Stimulated activated naive CD4-positive, alpha-beta T cell treated with Interleukin-2 at 50 U/mL for 16 hours (primary cell): ENCODE results near the gene PRKX.
"Not testable (repeated sequence)": the region's sequence is repeated elsewhere in the genome, so short reads cannot be mapped to it uniquely, and the experiment has no call there.

Source experiments
- DNase-seq: peaks from one replicate; lab custom pipeline; 2025; lab: John Stamatoyannopoulos, UW

Gene PRKX

GRCh38 chrX:3713225-3713936, at the start of gene PRKX:
Gene PRKX (minus strand): TSS chrX:3713649. CDS start chrX:3713253, 396 bp downstream.
- peak; percentile 59 for DNase-seq

DNA sequence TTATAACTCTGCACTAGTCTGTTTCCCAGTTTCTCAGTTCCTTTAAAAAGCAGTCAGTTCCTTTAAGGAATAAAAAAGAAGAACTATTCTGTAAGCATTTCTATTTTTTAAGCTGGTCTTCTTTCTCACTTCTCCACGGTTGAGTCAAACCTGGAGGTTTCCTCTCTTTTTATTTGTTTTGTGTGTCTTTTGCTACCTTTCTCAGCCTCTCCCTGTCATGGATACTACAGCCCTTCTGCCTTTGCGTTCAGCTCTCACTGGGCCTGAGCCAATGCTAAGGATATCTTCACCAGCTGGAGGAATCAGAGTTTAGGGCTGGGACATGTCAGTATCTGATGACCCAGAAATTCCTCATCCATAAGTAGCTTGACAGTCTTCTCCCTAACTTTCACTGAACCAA, 49.7 kb upstream of the PRKX start:
- DNase-seq, result no peak

DNA sequence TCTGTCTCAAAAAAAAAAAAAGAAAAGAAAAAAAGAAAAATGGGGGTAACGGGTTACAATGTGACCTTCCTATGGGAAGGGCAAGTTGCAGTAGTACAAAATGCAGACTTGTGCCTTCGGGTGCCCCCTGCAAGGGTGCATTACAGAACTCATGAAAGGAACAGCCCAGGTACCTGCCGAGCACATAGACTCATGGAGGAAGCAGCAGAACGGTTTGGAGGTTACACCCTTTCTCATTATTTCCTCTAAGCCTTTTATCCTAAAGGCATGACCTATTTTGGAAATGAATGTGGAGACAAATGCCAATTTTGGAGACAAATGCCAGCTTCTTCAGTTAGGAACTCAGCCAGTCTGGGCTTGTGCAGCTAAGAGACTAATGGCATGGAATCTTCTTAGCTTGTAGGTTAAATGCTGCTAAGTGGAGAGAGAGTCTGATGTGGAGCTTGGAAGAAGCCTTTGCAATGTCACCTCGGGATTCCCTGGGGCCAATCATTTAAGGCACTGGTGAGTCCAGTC, 44.1 kb upstream of the PRKX start:
- DNase-seq, result no peak

- DNase-seq, result no peak
These were observed 34.7 kb upstream of the PRKX start for GRCh38 chrX:3748052-3748559.

- DNase-seq, result peak; percentile 1
These were observed 30.5 kb upstream of the PRKX start for GRCh38 chrX:3743801-3744439.

DNA sequence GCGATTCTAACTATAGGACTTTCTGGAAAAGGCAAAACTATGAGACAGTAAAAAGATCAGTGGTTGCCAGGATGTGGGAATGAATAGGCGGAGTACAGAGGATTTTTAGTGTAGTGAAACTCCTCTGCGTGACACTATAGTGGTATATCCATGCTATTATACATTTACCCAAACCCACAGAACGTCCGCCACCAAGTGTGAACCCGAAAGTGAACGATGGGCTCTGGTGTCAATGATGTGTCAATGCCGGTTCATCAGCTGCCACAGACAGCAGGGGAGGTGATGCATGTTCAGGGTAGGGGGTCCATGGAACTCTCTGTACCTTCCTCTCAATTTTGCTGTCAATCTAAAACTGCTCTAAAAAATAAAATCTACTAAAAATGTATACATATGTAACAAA, 27.5 kb upstream of the PRKX start:
- DNase-seq, result not testable (repeated sequence)

DNA sequence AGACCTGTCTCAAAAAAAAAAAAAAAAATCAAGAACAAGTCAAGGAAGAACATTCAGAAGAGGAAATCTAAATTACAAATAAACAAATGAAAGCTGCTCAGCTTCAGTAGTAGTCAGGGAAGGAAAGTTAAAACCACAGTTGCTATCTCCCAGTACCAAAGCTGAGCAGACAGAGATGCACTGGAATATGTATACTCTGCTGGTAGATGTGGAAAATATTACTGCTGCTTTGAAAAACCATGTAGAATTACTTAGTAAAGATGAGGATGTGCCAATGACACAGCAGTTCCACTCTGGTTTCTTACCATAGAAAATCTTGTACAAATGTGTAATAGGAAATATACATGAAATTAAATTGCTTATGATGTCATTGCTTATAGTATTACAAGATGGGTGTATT, 25.1 kb upstream of the PRKX start:
- DNase-seq, result no peak

- not testable (repeated sequence) for DNase-seq
These were observed 23.1 kb upstream of the PRKX start for GRCh38 chrX:3736536-3736935.

- not testable (repeated sequence) for DNase-seq
These were observed 22.4 kb upstream of the PRKX start for GRCh38 chrX:3735891-3736290.

GRCh38 chrX:3734456-3734855, 21.0 kb upstream of the PRKX start:
- DNase-seq, result not testable (repeated sequence)

DNA sequence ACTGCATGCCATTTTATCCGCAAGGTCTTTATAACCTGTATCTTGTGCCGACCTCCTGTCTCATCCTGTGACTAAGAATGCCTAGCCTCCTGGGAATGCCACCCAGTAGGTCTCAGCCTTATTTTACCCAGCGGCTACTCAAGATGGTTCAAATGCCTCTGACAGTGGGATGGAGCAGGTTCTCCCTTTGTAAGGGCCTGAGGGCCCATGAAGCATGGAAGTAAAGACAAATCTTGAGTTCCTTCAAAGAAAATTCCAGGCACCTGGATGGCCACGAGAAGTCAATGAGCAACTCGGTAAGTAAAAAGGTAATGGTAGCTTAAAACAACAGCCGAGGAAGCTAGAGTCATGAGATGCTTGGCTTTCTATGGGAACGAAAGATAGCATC, 19.6 kb upstream of the PRKX start:
- no peak for DNase-seq

DNA sequence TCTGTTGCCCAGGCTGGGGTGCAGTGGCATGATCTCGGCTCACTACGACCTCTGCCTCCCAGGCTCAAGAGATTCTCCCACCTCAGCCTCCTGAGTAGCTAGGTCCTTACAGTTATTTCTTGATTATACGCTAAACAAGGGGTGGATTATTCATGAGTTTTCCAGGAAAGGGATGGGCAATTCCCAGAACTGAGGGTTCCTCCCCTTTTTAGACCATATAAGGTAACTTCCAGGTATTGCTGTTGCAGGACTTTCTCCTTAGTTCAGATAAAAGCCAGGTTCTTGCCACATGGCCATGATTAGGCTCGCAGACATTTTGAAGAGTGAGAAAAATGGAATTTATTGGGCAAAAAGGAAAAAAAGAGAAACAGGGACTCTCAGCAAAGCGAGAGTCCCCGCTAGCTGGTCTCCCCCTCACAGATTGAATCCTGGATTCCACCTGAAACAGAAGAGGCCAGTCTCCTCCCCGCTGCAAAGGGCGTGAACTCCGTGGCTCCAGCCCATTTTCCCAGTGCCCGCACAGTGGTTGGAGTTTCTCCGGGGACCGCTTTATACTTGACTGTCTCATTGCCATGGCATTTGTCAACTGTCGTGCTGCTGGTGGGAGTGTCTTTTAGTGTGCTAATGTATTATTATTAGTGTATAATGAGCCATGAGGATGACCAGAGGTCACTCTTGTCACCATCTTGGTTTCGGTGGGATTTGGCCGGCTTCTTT, 19.0 kb upstream of the PRKX start:
- not testable (repeated sequence) for DNase-seq

DNA sequence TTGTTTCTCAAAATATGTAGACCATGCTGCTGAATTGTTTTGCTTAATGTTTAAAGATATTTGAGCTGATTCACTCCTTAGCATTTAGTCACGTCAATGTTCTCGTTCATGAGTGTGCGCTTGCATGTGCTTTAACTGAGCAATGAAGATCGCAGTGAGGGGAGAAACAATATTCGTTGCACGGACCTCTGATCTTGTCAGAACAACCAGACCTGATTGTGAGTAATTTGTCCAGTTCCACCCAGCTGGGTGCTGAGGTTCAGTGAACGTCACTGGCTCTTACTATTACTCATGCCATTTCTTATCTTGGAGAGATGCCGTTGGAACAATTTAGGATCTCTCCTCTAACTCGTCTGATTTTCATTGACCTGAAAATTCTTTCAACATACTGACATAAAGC, 15.0 kb upstream of the PRKX start:
- no peak for DNase-seq

GRCh38 chrX:3723460-3723859, 10.0 kb upstream of the PRKX start:
- DNase-seq, result not testable (repeated sequence)

GRCh38 chrX:3717742-3718420, 4.4 kb upstream of the PRKX start:
- no peak for DNase-seq

DNA sequence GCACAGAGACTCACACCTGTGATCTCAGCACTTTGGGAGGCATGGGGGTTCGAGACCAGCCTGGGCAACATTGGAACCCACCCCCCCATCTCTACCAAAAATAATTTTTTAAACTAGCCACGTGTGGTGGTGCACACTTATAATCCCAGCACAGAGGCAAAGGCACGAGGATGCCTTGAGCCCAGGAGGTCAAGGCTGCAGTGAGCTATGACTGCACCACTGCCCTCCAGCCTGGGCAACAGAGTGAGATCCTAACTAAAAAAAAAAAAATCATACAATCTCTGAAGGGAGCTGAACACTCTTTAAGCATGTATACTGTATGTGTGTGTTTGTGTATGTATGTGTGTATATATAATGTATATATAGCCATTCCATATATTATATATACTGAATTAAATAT, 2.5 kb upstream of the PRKX start:
- no peak for DNase-seq

- DNase-seq, result not testable (repeated sequence)
These were observed 1.4 kb upstream of the PRKX start for GRCh38 chrX:3714706-3715479.

GRCh38 chrX:3713937-3714434, 537 bp upstream of the PRKX start:
- DNase-seq, result no peak

DNA sequence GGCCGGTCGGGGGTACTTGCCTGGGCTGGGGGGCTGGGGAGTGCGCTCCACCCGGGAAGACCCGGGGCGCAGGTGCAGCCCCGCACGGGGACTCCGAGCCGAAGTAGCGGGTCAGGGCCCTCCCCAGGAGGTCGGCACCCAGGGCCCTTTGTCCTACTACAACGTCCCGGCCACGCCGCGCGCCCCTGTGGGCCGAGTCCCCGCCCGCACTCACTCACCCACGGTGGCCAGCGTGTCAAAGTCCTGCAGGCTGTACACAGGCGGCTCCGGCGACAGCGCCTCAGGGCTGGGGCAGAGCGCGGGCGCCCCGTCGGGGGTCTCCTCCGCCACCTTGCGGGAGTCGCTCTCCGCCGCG, 602 bp downstream of the PRKX start:
- DNase-seq, result peak; percentile 1

DNA sequence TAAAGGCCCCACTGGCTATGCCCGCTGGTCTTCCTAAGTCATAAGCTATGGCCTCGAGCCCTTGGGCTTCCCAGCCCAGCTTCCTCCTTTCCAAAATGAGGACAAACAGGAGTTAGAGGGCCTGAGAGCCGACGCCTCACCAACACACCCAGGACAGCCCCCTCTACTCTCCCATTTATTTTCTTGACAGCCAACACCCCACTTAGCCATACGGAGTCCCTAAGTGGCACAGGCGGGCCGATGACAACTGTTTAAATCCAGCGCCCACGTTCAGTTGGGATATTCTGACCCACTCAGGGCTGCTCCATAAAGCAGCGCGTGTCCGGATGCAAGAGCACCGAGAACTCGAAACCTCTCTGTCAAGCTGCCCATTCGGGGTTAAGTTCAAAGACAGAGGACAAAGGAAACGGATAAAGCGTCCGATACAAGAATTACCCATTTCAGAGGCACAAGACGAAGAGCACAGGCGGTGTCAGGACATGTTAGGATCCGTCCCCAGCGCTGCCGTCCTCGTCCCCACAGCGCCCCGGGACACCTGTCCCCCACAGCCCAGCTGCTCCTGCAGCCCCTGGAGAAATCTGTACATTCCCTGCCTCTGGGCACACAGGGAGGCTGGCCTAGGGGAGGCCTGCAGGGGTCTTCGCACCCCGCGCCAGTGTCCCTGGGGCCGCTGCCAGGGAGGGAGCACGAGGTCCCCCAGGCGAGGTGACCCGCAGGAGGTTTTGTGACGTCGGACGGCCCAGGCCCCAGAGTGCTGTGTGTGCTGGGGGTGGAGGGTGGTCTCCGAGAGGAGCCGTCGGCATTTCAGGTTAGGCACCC, 1.2 kb downstream of the PRKX start:
- no peak for DNase-seq
